CD14-positive monocyte (primary cell): ENCODE measurements around the gene CGB8. TPM values are rescaled to one million over a fixed set of nuclear protein-coding genes. Genes with fewer than 3 reads are reported as not detected.

Experiments used
- DNase-seq, 3 donors: peaks; one replicate each; pipeline ENCODE4 v3.0.0-alpha.2; 2011 to 2022
- H2AFZ ChIP-seq: 2 replicates; pipeline ENCODE4 v1.6.0; 2012; ENCODE audit warnings: mild to moderate bottlenecking, low read depth, low read length, inconsistent platforms; ENCODE audit not compliant: insufficient read depth, poor library complexity, severe bottlenecking
- H3K27ac ChIP-seq, 2 donors: 1 replicate in 1 of 2; 2 replicates in 1 of 2; pipeline ENCODE4 v1.5.1; 2012 to 2013; ENCODE audit warnings: low read length in 2 of 2, control low read depth in 1 of 2, inconsistent platforms in 1 of 2, low read depth in 1 of 2, mild to moderate bottlenecking in 1 of 2
- H3K27me3 ChIP-seq, 2 donors: one replicate each; pipeline versions ENCODE4 v1.6.0 to v1.6.1; 2011 to 2013; ENCODE audit warnings: low read length in 2 of 2; ENCODE audit not compliant: control insufficient read depth in 2 of 2, insufficient read depth in 2 of 2
- H3K36me3 ChIP-seq, 2 donors: replicated peaks in 1 of 2; 1 replicate in 1 of 2; 2 replicates in 1 of 2; pipeline versions ENCODE4 v1.5.1 to v1.6.1; 2012 to 2013; ENCODE audit warnings: low read length in 2 of 2, control low read depth in 1 of 2, inconsistent platforms in 1 of 2, mild to moderate bottlenecking in 1 of 2; ENCODE audit not compliant: insufficient read depth in 2 of 2, control insufficient read depth in 1 of 2
- H3K4me1 ChIP-seq, 2 donors: 1 replicate in 1 of 2; 2 replicates in 1 of 2; pipeline versions ENCODE4 v1.5.1 to v1.6.1; 2012 to 2013; ENCODE audit warnings: low read length in 2 of 2, control low read depth in 1 of 2, inconsistent platforms in 1 of 2, mild to moderate bottlenecking in 1 of 2, moderate library complexity in 1 of 2; ENCODE audit not compliant: insufficient read depth in 2 of 2, control insufficient read depth in 1 of 2
- H3K4me2 ChIP-seq: replicated peaks from 2 replicates; pipeline ENCODE3; 2012; ENCODE audit warnings: low read length, moderate library complexity, mild to moderate bottlenecking; ENCODE audit not compliant: poor library complexity, severe bottlenecking; ENCODE audit errors: extremely low read depth
- H3K4me3 ChIP-seq, 3 experiments: fragments of 200-600 bp in 1 of 3; sonication (generic) in 1 of 3; replicated peaks in 1 of 3; 1 replicate in 2 of 3; 2 replicates in 1 of 3; pipeline ENCODE4 v1.5.1; 2011 to 2013; ENCODE audit warnings: low read length in 3 of 3, mild to moderate bottlenecking in 3 of 3, control low read depth in 2 of 3, low read depth in 2 of 3, inconsistent platforms in 1 of 3, moderate library complexity in 1 of 3
- H3K79me2 ChIP-seq: 2 replicates; pipeline ENCODE4 v1.6.0; 2012; ENCODE audit warnings: mild to moderate bottlenecking, control low read depth, inconsistent platforms, low read length, moderate library complexity; ENCODE audit not compliant: insufficient read depth
- H3K9ac ChIP-seq: 2 replicates; pipeline ENCODE4 v1.6.0; 2017; ENCODE audit warnings: low read length, mild to moderate bottlenecking; ENCODE audit not compliant: insufficient read depth, poor library complexity, severe bottlenecking
- H3K9me3 ChIP-seq, 2 donors: replicated peaks in 1 of 2; 1 replicate in 1 of 2; 2 replicates in 1 of 2; pipeline versions ENCODE4 v1.5.1 to v1.6.1; 2012 to 2013; ENCODE audit warnings: low read length in 2 of 2, control low read depth in 1 of 2; ENCODE audit not compliant: control insufficient read depth in 1 of 2, insufficient read depth in 1 of 2
- H4K20me1 ChIP-seq: 2 replicates; pipeline ENCODE4 v1.6.0; 2012; ENCODE audit warnings: mild to moderate bottlenecking, low read length, control low read depth, moderate library complexity; ENCODE audit not compliant: insufficient read depth
- H3K27ac Mint-ChIP-seq, 7 donors: one replicate each; pipeline ENCODE4 v1.8.0; 2020; ENCODE audit warnings: mild to moderate bottlenecking in 7 of 7, mixed read lengths in 7 of 7, moderate library complexity in 6 of 7, inconsistent platforms in 2 of 7
- H3K27me3 Mint-ChIP-seq, 3 donors: one replicate each; pipeline ENCODE4 v1.8.0; 2021 to 2022; ENCODE audit warnings: low read depth in 3 of 3, mild to moderate bottlenecking in 3 of 3, mixed read lengths in 3 of 3, moderate library complexity in 3 of 3, inconsistent platforms in 1 of 3
- H3K36me3 Mint-ChIP-seq, 2 donors: one replicate each; pipeline ENCODE4 v1.8.0; 2020; ENCODE audit warnings: mixed read lengths in 2 of 2, inconsistent platforms in 1 of 2, mild to moderate bottlenecking in 1 of 2
- H3K4me1 Mint-ChIP-seq: one replicate; pipeline ENCODE4 v1.8.0; 2020; ENCODE audit warnings: mild to moderate bottlenecking, mixed read lengths
- H3K4me3 Mint-ChIP-seq, 2 donors: one replicate each; pipeline ENCODE4 v1.8.0; 2020; ENCODE audit warnings: mild to moderate bottlenecking in 2 of 2, mixed read lengths in 2 of 2, moderate library complexity in 1 of 2
- H3K9me3 Mint-ChIP-seq, 7 donors: one replicate each; pipeline ENCODE4 v1.8.0; 2020 to 2022; ENCODE audit warnings: mixed read lengths in 7 of 7, mild to moderate bottlenecking in 6 of 7, moderate library complexity in 6 of 7, inconsistent platforms in 2 of 7
- WGBS: methylation state at CpG from one replicate; pipeline ENCODE4 v1.1.5; 2013; ENCODE audit warnings: missing lambda C conversion rate; ENCODE audit not compliant: insufficient coverage; 5-methylcytosine and 5-hydroxymethylcytosine counted together
- intact Hi-C, 2 donors: fragments of 100-400 bp; cut with micrococcal nuclease; formaldehyde crosslinking; loops; one replicate each; pipeline versions ENCODE4 v1.15.0 to v1.15.1; 2023
- polyA plus RNA-seq, 3 donors: library from polyadenylated mRNA; depleted of rRNA in 1 of 3; unstranded in 2 of 3; stranded (reverse) in 1 of 3; fragments of 300-500 nt in 2 of 3; fragments of >200 nt in 1 of 3; fragmentation: Illumina TruSeq in 2 of 3; gene quantifications; 1 replicate in 2 of 3; 2 replicates in 1 of 3; pipeline ENCODE4 v1.2.3, GENCODE V29; 2012 to 2021
- TF ChIP-seq, protein P1 (sequence below): fragments of 200-600 bp; IDR thresholded peaks from one replicate; pipeline ENCODE4 v1.8.0; 2022; ENCODE audit warnings: antibody characterized with exemption, mild to moderate bottlenecking

CGB8 gene
- polyA plus RNA-seq, 3 donors = not detected

DNA sequence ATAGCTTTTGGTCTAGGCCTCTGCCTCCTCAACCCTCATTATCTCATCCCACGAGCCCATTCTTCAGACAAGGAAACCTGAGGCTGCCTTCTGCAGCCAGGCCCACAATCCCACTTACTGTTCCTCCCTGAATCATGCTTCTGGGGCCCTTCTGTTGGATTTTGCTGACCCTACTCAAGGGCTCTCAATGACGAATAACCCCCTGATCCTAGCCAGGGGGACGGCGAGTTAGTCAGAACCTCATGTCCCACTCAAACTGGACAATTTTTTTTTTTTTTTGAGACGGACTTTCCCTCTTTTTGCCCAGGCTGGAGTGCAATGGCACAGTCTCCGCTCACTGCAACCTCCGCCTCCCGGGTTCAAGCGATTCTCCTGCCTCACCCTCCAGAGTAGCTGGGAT lies 26.8 kb downstream of the CGB8 start:
- Mint-ChIP-seq H3K4me3 (peak overlapping the region in 1 of 2 donors; percentile 24), H3K27ac (no peak overlapping the region), H3K9me3 (peaks cover 0 to 10% (median 5%) of the 10 kb centered on the region in 7 donors), H3K4me1 (peaks cover 29% of the 10 kb centered on the region), H3K27me3 (peaks cover 36 to 51% (median 45%) of the 10 kb centered on the region in 3 donors), H3K36me3 (peaks cover 4 to 5% of the 10 kb centered on the region in 2 donors)
- DNase-seq = no peak
- Histone ChIP-seq H4K20me1 (no peaks in the 10 kb centered on the region), H3K4me3 (no peak overlapping the region), H3K27ac (no peak overlapping the region), H3K36me3 (no peaks in the 10 kb centered on the region), H3K27me3 (peaks cover 14 to 47% of the 10 kb centered on the region in 2 donors), H3K4me2 (no peak overlapping the region), H3K9ac (no peak overlapping the region), H3K4me1 (peaks cover 24 to 29% of the 10 kb centered on the region in 2 donors), H3K9me3 (no peaks in the 10 kb centered on the region), H2AFZ (no peak overlapping the region), H3K79me2 (no peaks in the 10 kb centered on the region)
- WGBS = 97% methylated on average over 5 of the region's 9 CpGs
- intact Hi-C loops = no loop called here
- TF ChIP-seq, protein P1, sequence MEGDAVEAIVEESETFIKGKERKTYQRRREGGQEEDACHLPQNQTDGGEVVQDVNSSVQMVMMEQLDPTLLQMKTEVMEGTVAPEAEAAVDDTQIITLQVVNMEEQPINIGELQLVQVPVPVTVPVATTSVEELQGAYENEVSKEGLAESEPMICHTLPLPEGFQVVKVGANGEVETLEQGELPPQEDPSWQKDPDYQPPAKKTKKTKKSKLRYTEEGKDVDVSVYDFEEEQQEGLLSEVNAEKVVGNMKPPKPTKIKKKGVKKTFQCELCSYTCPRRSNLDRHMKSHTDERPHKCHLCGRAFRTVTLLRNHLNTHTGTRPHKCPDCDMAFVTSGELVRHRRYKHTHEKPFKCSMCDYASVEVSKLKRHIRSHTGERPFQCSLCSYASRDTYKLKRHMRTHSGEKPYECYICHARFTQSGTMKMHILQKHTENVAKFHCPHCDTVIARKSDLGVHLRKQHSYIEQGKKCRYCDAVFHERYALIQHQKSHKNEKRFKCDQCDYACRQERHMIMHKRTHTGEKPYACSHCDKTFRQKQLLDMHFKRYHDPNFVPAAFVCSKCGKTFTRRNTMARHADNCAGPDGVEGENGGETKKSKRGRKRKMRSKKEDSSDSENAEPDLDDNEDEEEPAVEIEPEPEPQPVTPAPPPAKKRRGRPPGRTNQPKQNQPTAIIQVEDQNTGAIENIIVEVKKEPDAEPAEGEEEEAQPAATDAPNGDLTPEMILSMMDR = no peak

DNA sequence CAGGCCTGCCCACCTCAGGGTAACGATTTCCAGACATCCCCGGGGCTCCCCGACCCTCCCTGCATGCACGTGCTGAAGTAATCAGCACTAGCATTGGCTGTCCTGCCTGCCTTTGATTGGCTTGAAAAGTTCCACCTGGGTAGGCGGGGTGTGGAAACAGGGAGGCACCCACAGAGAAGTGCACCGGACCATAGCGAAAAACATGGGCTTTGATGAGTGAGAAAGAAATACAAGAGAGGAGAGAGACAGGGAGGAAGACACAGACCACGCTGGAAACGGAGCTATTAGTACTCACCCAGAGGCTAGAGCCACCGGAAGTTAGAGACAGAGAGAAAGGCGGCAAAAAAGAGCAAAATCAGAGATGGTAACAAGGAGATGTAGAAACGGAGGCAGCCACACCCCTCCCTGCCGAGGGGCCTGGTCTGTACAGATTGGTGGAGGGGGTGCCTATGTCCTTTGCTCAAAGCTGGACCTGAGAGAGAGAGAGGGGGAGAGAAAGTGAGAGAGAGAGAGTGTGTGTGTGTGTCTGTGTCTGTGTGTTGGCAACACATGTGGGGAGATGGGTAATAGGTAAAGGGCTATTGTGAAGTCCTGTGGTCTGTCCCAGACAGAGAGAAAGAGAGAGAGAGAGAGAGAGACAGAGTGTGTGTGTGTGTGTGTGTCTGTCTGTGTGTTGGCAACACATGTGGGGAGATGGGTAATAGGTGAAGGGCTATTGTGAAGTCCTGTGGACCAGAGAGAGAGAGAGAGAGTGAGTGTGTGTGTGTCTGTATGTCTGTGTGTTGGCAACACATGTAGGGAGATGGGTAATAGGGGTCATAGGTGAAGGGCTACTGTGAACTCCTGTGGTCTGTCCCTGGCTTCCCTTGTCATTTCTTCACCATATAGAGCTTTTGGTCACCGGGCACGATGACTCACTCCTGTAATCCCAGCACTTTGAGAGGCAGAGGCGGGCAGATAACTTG lies 27.7 kb downstream of the CGB8 start:
- H3K4me1 ChIP-seq = peaks cover 24 to 29% of the 10 kb centered on the region in 2 donors
- peaks cover 0 to 2% of the 10 kb centered on the region in 2 donors for H3K36me3 ChIP-seq
- peak in 2 of 3 donors; percentile 11 to 47 for DNase-seq
- no peaks in the 10 kb centered on the region for H4K20me1 ChIP-seq
- no peak overlapping the region for H2AFZ ChIP-seq
- H3K27ac ChIP-seq = no peak overlapping the region
- Mint-ChIP-seq H3K4me1 (peaks cover 29% of the 10 kb centered on the region), H3K9me3 (peaks cover 0 to 10% (median 5%) of the 10 kb centered on the region in 7 donors), H3K4me3 (peak overlapping the region in 1 of 2 donors; percentile 55), H3K27me3 (peaks cover 36 to 53% (median 50%) of the 10 kb centered on the region in 3 donors), H3K27ac (no peak overlapping the region), H3K36me3 (peaks cover 9 to 10% of the 10 kb centered on the region in 2 donors)
- H3K79me2 ChIP-seq = no peaks in the 10 kb centered on the region
- no peaks in the 10 kb centered on the region for H3K9me3 ChIP-seq
- H3K4me2 ChIP-seq = no peak overlapping the region
- peaks cover 14 to 49% of the 10 kb centered on the region in 2 donors for H3K27me3 ChIP-seq
- no peak overlapping the region for H3K9ac ChIP-seq
- intact Hi-C loops = no loop called here
- TF ChIP-seq, protein P1 = no peak
- H3K4me3 ChIP-seq = no peak overlapping the region
- 49% methylated on average over 16 of the region's 16 CpGs for WGBS
